ENCODE data around the gene CLDN1. TPM values are rescaled to one million over a fixed set of nuclear protein-coding genes. Genes with fewer than 3 reads are reported as not detected.

The CLDN1 gene, protein sequence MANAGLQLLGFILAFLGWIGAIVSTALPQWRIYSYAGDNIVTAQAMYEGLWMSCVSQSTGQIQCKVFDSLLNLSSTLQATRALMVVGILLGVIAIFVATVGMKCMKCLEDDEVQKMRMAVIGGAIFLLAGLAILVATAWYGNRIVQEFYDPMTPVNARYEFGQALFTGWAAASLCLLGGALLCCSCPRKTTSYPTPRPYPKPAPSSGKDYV
- total RNA-seq: 16.6 and 161 TPM in 2 replicates

GRCh38 chr3:190321789-190322603, at the start of gene CLDN1:
Gene CLDN1 (minus strand): TSS chr3:190322446. CDS start chr3:190322206, 240 bp downstream.

Other genes starting within 250 kb of the CLDN1 start
- 14.4 and 28.6 TPM in 2 replicates for gene P3H2, start 201.5 kb downstream of the CLDN1 start, total RNA-seq
- 0.22 and 0.29 TPM in 2 replicates for gene CLDN16, start 65.7 kb upstream of the CLDN1 start, total RNA-seq
- gene TMEM207, start 127.5 kb upstream of the CLDN1 start, total RNA-seq: not detected in 2 replicates
- gene IL1RAP, start 191.6 kb upstream of the CLDN1 start, total RNA-seq: 34.2 and 69.6 TPM in 2 replicates

Measured in placental pericyte (primary cell).